GM12878 (cell line): ENCODE measurements around the gene XRCC6. TPM values are rescaled to one million over a fixed set of nuclear protein-coding genes. Genes with fewer than 3 reads are reported as not detected.

Source experiments
- ATF7 ChIP-seq: fragments of 450-650 bp; IDR thresholded peaks from 2 replicates; pipeline ENCODE4 v1.6.1; 2016; ENCODE audit warnings: low read depth, mild to moderate bottlenecking
- CBFB ChIP-seq: IDR thresholded peaks from 2 replicates; pipeline ENCODE4 v1.6.1; 2016; ENCODE audit warnings: antibody characterized with exemption, low read depth
- CREB1 ChIP-seq: IDR thresholded peaks from 2 replicates; pipeline ENCODE4 v1.6.1; 2012; ENCODE audit warnings: low read depth, mild to moderate bottlenecking, inconsistent platforms
- HDGF ChIP-seq: fragments of 450-650 bp; IDR thresholded peaks from 2 replicates; pipeline ENCODE4 v1.6.1; 2016; ENCODE audit warnings: antibody characterized with exemption
- NFXL1 ChIP-seq: fragments of 450-650 bp; IDR thresholded peaks from 2 replicates; pipeline ENCODE4 v1.6.1; 2017; ENCODE audit warnings: antibody characterized with exemption, mild to moderate bottlenecking, borderline replicate concordance
- NFYA ChIP-seq: IDR thresholded peaks from 2 replicates; pipeline ENCODE4 v1.6.1; 2011; ENCODE audit warnings: low read depth, mild to moderate bottlenecking, low read length, improper control_type of control experiment, borderline replicate concordance
- NR2C2 ChIP-seq: IDR thresholded peaks from 2 replicates; pipeline ENCODE4 v1.6.1; 2011; ENCODE audit warnings: borderline replicate concordance, low read depth; ENCODE audit not compliant: control insufficient read depth, insufficient read length
- RAD51 ChIP-seq: fragments of 450-650 bp; IDR thresholded peaks from 2 replicates; pipeline ENCODE4 v1.6.1; 2016; ENCODE audit warnings: moderate library complexity, mild to moderate bottlenecking, inconsistent platforms
- SMARCA5 ChIP-seq: fragments of 450-650 bp; IDR thresholded peaks from 2 replicates; pipeline ENCODE4 v1.6.1; 2017; ENCODE audit warnings: mild to moderate bottlenecking
- SP1 ChIP-seq: IDR thresholded peaks from one replicate; pipeline ENCODE4 v1.6.1; 2011; ENCODE audit warnings: low read depth, low read length
- STAT1 ChIP-seq: fragments of 450-650 bp; conservative IDR thresholded peaks from 2 replicates; pipeline ENCODE4 v1.6.1; 2014; ENCODE audit warnings: antibody characterized with exemption, mild to moderate bottlenecking
- SUZ12 ChIP-seq: fragments of 200-600 bp; sonication (generic); IDR thresholded peaks from one replicate; pipeline ENCODE4 v1.6.1; 2018; ENCODE audit warnings: antibody characterized with exemption, mild to moderate bottlenecking; ENCODE audit not compliant: unreplicated experiment
- TARDBP ChIP-seq: IDR thresholded peaks from 2 replicates; pipeline ENCODE4 v1.6.1; 2016; ENCODE audit warnings: borderline replicate concordance
- TCF12 ChIP-seq: IDR thresholded peaks from 2 replicates; pipeline ENCODE4 v1.6.1; 2011; ENCODE audit warnings: low read depth, mild to moderate bottlenecking, low read length
- TCF3 ChIP-seq: IDR thresholded peaks from 2 replicates; pipeline ENCODE4 v1.6.1; 2012; ENCODE audit warnings: low read depth, mild to moderate bottlenecking, low read length, borderline replicate concordance; ENCODE audit not compliant: insufficient read depth
- ZZZ3 ChIP-seq: IDR thresholded peaks from 2 replicates; pipeline ENCODE4 v1.6.1; 2011; ENCODE audit warnings: low read depth; ENCODE audit not compliant: control insufficient read depth, insufficient read length
- polyA plus RNA-seq, 11 experiments: library from polyadenylated mRNA; depleted of rRNA in 4 of 11; unstranded in 6 of 11; stranded (reverse) in 5 of 11; fragments of >200 nt; fragmentation: Nextera tagmentation in 4 of 11; fragmentation: Illumina TruSeq in 1 of 11; extraction: Ambion mirVana in 4 of 11; extraction: Trizol in 1 of 11; gene quantifications; 1 replicate in 1 of 11; 2 replicates in 10 of 11; pipeline versions ENCODE4 v1.2.1 to v1.2.3, GENCODE V29; 2011 to 2016; ENCODE audit warnings: inconsistent platforms in 2 of 11, missing spikeins in 2 of 11, low read depth in 1 of 11
- total RNA-seq, 4 experiments: library from RNA; depleted of rRNA in 3 of 4; stranded (reverse); fragments of >200 nt in 3 of 4; fragmentation: Illumina TruSeq in 1 of 4; extraction: Trizol in 1 of 4; gene quantifications; 2 replicates each; pipeline versions ENCODE4 v1.2.1 to v1.2.3, GENCODE V29; 2013 to 2021
- TF ChIP-seq, protein P1 (sequence below): fragments of 450-650 bp; IDR thresholded peaks from 2 replicates; pipeline ENCODE4 v1.6.1; 2017; ENCODE audit warnings: mild to moderate bottlenecking
- TF ChIP-seq, protein P2 (sequence below): IDR thresholded peaks from 2 replicates; pipeline ENCODE4 v1.6.1; 2012; ENCODE audit warnings: low read depth, low read length, improper control_type of control experiment
- TF ChIP-seq, protein P3 (sequence below): fragments of 450-650 bp; formaldehyde crosslinking; IDR thresholded peaks from 2 replicates; pipeline ENCODE4 v1.5.0; 2022; ENCODE audit warnings: mild to moderate bottlenecking, missing genetic modification characterization
- TF ChIP-seq, protein P4 (sequence below): IDR thresholded peaks from 2 replicates; pipeline ENCODE4 v1.6.1; 2012; ENCODE audit warnings: low read depth, low read length, improper control_type of control experiment
- TF ChIP-seq, protein P5 (sequence below): IDR thresholded peaks from 2 replicates; pipeline ENCODE4 v1.6.1; 2011; ENCODE audit warnings: borderline replicate concordance, low read depth, mild to moderate bottlenecking, moderate library complexity, mixed read lengths, low read length; ENCODE audit not compliant: insufficient read depth; ENCODE audit errors: extremely low read length

The XRCC6 gene
- total and polyA plus RNA-seq, 10 of the 15 experiments (the other 5 are each of a cell fraction or from before 2014, with no cell fraction given): 186 to 718 (median 348) TPM

DNA sequence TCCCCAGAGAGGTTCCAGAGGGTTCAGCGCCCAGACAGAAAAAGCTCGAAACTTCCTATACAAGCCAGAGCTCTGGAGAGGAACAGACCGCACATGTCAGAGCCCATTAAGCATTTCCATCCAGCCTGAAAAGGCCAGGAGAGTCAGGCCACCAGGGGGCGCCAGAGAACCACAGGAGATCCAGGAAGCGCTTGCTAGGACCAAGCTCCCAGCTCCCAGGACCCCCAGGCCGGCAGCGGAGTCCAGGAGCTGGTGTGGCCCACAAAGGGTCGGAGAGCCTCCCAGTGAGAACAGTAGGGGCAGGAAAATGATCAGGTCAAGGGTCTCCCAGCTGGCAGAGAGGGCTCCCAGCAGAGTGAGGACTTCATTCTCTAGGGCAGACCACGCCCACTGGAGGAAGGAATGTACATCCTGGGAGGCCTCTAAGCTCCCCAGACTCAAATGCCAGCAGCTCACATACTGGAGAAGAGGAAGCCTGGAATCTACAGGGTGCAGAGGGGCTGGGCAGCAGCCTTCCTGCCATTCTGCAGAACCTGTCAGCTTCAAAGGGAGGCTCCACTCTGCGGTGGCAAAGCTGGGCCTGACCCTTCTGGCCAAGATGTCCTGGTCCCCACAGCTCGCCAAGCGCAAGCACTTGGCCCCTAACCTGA, 76.2 kb downstream of the XRCC6 start (continued):
- no peak for TF ChIP-seq SUZ12
- TF ChIP-seq NR2C2: no peak
- TF ChIP-seq, protein P1, sequence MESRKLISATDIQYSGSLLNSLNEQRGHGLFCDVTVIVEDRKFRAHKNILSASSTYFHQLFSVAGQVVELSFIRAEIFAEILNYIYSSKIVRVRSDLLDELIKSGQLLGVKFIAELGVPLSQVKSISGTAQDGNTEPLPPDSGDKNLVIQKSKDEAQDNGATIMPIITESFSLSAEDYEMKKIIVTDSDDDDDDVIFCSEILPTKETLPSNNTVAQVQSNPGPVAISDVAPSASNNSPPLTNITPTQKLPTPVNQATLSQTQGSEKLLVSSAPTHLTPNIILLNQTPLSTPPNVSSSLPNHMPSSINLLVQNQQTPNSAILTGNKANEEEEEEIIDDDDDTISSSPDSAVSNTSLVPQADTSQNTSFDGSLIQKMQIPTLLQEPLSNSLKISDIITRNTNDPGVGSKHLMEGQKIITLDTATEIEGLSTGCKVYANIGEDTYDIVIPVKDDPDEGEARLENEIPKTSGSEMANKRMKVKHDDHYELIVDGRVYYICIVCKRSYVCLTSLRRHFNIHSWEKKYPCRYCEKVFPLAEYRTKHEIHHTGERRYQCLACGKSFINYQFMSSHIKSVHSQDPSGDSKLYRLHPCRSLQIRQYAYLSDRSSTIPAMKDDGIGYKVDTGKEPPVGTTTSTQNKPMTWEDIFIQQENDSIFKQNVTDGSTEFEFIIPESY: no peak
- TF ChIP-seq TCF3: no peak
- peak; percentile 90; the same call in 1 of the 2 replicates for TF ChIP-seq STAT1
- no peak for TF ChIP-seq HDGF
- no peak for TF ChIP-seq ZZZ3
- no peak for TF ChIP-seq SP1
- TF ChIP-seq, protein P2, sequence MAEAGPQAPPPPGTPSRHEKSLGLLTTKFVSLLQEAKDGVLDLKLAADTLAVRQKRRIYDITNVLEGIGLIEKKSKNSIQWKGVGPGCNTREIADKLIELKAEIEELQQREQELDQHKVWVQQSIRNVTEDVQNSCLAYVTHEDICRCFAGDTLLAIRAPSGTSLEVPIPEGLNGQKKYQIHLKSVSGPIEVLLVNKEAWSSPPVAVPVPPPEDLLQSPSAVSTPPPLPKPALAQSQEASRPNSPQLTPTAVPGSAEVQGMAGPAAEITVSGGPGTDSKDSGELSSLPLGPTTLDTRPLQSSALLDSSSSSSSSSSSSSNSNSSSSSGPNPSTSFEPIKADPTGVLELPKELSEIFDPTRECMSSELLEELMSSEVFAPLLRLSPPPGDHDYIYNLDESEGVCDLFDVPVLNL: no peak
- TF ChIP-seq, protein P3, sequence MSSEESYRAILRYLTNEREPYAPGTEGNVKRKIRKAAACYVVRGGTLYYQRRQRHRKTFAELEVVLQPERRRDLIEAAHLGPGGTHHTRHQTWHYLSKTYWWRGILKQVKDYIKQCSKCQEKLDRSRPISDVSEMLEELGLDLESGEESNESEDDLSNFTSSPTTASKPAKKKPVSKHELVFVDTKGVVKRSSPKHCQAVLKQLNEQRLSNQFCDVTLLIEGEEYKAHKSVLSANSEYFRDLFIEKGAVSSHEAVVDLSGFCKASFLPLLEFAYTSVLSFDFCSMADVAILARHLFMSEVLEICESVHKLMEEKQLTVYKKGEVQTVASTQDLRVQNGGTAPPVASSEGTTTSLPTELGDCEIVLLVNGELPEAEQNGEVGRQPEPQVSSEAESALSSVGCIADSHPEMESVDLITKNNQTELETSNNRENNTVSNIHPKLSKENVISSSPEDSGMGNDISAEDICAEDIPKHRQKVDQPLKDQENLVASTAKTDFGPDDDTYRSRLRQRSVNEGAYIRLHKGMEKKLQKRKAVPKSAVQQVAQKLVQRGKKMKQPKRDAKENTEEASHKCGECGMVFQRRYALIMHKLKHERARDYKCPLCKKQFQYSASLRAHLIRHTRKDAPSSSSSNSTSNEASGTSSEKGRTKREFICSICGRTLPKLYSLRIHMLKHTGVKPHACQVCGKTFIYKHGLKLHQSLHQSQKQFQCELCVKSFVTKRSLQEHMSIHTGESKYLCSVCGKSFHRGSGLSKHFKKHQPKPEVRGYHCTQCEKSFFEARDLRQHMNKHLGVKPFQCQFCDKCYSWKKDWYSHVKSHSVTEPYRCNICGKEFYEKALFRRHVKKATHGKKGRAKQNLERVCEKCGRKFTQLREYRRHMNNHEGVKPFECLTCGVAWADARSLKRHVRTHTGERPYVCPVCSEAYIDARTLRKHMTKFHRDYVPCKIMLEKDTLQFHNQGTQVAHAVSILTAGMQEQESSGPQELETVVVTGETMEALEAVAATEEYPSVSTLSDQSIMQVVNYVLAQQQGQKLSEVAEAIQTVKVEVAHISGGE (CRISPR knock-in tag): no peak
- no peak for TF ChIP-seq NFXL1
- TF ChIP-seq, protein P4, sequence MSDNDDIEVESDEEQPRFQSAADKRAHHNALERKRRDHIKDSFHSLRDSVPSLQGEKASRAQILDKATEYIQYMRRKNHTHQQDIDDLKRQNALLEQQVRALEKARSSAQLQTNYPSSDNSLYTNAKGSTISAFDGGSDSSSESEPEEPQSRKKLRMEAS: no peak
- no peak for TF ChIP-seq RAD51
- no peak for TF ChIP-seq CREB1
- no peak for TF ChIP-seq ATF7
- no peak for TF ChIP-seq TCF12
- TF ChIP-seq SMARCA5: peak; percentile 53; the same call in 1 of the 2 replicates
- TF ChIP-seq, protein P5, sequence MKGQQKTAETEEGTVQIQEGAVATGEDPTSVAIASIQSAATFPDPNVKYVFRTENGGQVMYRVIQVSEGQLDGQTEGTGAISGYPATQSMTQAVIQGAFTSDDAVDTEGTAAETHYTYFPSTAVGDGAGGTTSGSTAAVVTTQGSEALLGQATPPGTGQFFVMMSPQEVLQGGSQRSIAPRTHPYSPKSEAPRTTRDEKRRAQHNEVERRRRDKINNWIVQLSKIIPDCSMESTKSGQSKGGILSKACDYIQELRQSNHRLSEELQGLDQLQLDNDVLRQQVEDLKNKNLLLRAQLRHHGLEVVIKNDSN: no peak
- TF ChIP-seq CBFB: no peak
- TF ChIP-seq TARDBP: no peak
- TF ChIP-seq NFYA: no peak
